HG03571 (cell line): ENCODE data around the gene C11orf21.

Experiments used
- ATAC-seq: cut with Tn5 transposase; IDR thresholded peaks from one replicate; pipeline ENCODE4 v1.9.1; 2021; ENCODE audit not compliant: unreplicated experiment

Gene C11orf21

GRCh38 chr11:2261436-2262230 lies 40.1 kb downstream of the C11orf21 start:
- ATAC-seq = no peak

DNA sequence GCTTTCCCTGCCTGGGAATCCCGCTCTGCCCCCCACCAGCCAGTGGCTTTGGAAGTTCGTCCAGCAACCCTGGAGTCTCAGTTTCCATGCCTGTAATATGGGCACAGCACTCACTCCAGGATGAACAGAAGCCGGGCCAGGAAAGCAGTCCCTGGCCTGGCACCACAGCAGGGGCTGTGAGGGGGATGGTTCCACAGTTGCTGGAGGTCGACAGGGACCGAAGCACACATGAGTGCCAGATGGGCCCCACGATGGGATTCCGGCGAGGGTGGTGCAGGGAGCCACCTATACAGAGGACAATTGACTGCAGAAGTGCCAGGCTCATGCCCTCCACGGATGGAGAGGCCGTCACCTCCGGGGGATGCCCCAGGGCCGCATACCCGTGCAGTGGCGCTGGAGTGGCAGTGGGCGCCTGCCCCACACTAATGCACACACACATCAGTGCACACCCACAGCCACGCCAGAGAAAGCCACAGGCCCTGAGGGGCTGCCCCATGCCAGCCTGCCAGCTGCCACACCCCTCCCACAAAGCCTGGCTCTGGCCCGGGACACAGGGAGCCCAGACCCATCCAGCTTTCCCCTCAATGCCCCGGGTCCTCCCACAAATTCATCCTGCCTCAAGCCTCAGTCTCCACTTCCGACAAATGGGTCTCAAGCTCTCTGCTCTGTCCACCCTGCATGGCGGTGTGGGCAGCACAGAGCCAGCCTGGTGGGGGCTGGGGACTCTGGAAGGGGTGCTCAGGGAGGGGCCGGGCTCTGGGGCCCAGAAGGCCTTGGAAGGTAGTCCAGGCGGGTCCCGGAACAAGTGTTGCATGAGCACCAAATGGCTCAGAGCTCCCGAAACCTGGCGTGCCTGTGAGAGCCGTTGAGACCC lies 41.0 kb downstream of the C11orf21 start:
- ATAC-seq = no peak

- no peak for ATAC-seq
These were observed 41.7 kb downstream of the C11orf21 start for GRCh38 chr11:2259897-2260451.

DNA sequence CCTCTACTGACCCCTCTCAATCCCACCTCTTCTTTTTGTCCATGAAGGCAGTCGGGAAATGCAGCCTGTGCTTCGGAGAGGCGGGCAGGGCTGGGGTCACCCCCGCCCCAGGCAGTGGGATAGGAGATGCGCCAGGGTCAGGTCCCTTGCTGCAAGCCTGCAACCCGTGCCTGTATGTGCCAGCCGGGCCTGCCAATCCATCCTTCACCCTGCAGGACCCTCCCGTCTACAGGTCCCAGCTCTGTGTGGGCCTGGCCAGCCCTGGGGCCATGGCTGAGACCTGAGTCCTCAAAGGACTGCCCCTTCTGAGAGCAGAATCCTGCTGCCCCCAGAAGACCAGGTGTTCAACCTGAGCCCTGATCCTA lies 42.3 kb downstream of the C11orf21 start:
- no peak for ATAC-seq

DNA sequence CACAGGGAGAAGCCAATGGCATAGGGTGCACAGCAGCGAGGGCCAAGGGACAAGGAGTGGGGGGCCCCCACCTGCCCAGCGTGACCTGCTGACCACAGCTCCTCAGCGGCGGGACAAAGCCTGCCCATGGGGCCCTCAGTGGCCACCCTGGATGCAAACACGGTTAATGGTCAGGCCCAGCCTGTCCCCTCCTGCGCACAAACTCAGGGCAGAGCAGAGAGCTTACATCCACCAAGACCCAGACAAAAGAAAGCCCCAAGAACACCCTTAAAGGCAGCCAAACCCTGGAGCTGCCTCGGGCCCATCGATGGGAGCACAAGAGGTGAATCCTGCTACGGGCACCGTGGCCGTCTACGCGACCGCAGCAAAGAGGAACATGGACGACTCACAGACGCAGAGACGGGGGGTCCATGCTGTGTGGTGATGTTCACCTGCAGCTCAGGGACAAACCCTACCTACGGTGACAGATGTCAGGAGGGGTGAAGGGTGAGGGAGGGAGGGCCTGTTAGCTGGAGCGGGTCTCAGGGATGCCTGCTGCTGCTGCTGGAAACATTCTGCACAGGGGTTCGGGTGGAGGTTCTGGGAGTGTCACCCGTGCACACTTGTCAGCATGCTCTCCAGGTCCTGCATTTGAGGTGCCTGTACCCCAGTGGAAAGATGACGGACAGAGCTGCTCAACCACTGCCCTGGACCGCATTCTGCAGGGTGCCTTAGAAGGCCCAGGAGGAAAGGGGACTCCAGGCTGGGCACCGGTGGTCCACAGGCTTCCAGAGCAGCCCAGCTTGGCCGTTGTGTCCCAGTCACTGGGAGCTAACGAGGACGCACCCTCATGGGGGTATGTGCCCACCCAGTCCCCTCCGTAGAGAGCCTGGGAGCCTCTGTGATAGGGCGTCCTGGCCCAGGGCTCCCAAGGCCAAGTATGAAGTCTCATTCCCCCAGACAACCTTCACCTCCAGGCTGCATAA lies 42.9 kb downstream of the C11orf21 start:
- ATAC-seq = no peak

- ATAC-seq = no peak
These were observed 44.6 kb downstream of the C11orf21 start for GRCh38 chr11:2256951-2257700.

GRCh38 chr11:2256293-2256913 lies 45.3 kb downstream of the C11orf21 start:
- ATAC-seq = no peak

- no peak for ATAC-seq
These were observed 49.7 kb downstream of the C11orf21 start for GRCh38 chr11:2252018-2252417.

DNA sequence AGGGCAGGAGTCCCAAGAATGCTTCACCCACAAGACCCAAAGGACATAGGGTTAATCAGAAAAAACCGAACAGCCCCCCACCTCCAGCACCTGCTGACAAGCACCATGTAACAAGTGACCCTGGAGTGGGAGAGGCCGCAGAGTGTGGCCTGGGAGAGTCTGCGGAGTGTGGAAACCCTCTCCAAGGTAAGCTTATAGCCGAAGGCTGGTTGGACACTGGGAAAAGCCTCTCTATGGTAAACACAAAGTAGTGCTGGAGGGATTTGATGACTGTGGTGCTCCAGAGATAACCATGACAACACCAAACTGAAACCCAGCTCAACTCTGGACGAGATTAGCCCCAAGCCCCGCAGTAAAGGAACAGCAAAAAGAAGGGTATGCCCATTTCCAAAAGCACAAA lies 50.6 kb downstream of the C11orf21 start:
- ATAC-seq = no peak

GRCh38 chr11:2250485-2250884 lies 51.2 kb downstream of the C11orf21 start:
- ATAC-seq = no peak

DNA sequence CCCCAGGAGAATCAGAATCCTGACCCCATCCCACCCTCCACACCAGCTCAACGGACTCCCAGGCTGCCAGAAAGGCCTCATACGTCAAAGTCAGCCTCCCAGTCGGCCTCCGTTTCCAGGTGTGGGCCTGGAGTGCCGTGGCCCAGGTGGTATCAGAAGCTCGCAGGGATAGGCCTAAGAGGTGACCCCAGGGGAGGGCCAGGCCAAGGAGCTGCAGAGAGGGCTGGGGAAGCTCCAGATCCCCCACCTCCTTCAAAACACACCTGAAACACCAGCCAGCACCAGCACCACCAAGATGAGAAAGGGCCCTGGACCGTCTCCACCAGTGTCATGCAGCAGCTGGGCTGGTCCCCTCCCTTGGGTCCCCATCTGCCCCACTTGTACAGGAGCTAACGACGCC lies 51.7 kb downstream of the C11orf21 start:
- no peak for ATAC-seq

DNA sequence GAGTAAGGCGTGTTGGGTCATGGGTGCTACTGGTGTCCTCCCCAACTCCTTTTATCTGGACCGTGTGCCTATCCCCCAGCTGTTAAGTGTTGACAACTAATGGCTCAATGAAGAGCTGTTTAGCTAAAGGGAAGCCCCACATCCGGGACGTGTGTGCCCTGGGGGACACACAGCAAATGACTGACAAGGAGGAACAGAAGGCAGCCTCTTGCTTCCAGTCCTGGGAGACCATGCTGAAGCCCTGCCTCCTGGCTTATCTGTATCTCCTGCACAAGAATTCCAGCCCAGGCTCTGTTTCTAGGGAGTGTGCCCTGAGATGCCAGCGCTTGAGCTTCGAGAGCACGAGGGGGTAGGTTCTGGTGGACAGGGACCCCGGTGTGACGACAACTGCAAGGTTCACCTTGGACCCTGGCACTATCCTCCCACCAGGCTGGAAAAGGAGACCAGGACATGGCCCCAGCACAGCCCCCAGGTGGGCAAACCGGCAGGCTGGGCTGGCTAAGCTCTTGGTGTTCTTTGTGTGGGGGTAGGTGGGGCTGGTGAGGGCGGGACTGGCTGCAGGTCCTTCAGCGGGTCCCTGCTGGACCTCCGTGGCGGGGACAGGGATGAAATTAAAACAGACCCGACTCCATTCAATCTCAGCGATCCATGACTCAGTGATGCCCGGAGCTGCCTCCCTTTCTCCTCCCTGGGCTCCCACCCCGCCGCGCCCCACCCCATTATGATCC lies 52.4 kb downstream of the C11orf21 start:
- no peak for ATAC-seq

DNA sequence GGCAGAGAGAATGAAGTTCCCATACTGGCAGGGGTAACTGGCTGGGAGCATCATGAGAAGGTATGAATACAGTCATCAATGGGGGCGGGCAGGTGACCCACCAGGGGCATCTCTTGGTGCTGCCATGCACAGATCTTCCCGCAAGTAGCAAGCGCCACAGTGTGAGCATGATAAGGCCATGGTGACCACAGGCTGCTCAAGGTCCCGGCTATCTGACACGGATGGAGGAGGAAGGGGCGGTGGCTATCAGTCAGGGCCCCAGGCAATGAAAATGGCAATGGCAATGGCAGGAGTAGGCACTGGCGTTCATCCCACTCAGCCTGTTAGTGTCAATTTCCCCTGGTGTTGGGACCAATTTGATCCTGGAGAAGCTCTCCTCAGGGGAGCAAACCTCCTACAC lies 53.0 kb downstream of the C11orf21 start:
- ATAC-seq = no peak

DNA sequence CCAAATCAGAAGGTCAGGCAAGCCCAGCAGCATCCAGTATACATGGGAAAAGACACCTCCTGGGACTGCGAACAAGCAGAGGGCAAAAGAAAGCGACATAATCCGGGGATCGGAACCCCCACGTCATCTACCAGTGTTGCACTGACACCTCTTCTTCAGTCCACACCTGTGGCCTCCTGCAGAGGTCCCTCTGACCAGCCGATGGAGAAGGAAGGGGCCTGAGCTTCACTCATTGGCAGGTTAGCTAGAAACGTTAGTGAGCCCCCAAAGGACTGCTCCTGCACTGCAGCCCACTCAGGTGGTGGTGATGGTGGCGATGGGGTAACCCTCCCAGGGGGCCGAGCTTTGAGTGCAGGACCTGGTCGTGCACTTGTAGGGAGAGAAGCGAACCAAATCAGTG lies 53.5 kb downstream of the C11orf21 start:
- no peak for ATAC-seq

DNA sequence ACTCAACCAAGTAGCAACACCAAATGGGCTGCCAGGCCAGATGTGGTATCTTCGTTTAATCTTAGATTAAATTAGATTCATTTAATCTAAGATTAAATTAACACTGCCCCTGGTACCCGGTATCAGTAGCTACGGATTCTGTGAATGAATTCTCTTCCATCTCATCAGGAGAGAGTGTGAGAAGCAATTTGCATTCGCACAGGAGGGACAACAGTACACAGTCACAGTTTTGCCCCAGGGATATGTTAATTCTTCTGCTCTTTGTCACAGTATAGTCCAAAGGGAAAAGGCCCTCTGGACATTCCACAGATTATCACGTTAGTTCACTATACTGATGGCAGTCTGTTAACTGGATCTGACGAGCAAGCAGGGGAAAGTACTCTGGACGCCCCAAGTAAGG lies 54.2 kb downstream of the C11orf21 start:
- no peak for ATAC-seq
